HG03378 (cell line): ENCODE results near the gene WIPI1.
"Not testable (repeated sequence)": the region's sequence is repeated elsewhere in the genome, so short reads cannot be mapped to it uniquely, and the experiment has no call there.

ENCODE experiments used
- ATAC-seq: cut with Tn5 transposase; IDR thresholded peaks from one replicate; pipeline ENCODE4 v1.9.1; 2021; ENCODE audit warnings: mild to moderate bottlenecking, moderate library complexity; ENCODE audit not compliant: unreplicated experiment

WIPI1 gene

GRCh38 chr17:68387435-68388218 lies 69.7 kb downstream of the WIPI1 start:
- ATAC-seq = no peak

DNA sequence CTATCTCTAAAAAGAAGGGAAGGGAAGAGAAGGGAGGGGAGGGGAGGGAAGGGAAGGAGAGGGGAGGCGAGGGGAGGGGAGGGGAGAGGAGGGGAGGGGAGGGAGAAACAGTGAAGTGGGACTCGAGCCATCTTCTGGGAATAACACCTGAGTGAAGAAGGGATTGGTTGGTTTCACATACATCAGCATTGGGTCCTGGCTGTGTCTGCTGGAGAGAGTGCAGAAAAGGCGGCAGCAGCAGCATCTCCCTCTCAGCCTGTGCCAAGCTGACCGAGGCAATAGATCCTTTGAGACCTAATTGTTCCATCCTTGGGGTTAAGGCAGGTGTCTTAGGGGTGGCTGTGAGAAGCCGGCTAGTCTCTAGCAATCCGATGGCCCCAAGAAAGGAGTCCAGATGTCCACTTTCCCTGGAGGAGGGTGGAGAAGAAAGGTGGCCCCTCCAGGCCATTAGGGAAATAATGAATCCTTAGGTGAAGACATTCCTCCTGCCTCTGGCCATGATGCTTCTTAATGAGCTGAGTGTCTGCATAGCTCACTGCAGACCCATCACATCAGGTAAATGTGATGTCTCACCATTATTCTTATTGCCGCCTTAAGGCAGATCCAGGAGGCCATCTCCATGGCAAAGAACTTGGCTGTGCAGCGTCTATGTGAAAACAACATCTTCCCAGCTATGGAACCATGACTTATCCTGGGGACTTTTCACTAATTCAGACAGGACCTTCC lies 71.6 kb downstream of the WIPI1 start:
- ATAC-seq = no peak

GRCh38 chr17:68384941-68385340 lies 72.4 kb downstream of the WIPI1 start:
- no peak for ATAC-seq

DNA sequence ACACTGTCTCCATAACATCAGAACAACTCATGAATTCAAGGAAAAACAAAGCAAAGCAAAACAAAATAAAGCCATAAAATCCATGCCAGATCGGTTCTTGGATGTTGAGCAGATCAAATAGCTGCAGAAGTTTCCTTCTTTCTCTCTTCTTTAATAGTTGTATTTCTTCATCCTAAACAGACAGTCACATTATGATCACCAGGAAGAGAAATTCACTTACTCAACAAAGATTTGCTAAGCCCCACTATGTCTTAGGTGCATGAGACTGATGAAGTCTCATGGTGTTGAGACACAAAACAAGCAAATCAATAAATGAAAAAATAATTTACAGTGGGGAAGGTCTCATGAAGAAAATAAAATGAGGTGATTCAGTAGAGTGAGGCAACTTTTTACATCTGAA lies 72.8 kb downstream of the WIPI1 start:
- no peak for ATAC-seq

DNA sequence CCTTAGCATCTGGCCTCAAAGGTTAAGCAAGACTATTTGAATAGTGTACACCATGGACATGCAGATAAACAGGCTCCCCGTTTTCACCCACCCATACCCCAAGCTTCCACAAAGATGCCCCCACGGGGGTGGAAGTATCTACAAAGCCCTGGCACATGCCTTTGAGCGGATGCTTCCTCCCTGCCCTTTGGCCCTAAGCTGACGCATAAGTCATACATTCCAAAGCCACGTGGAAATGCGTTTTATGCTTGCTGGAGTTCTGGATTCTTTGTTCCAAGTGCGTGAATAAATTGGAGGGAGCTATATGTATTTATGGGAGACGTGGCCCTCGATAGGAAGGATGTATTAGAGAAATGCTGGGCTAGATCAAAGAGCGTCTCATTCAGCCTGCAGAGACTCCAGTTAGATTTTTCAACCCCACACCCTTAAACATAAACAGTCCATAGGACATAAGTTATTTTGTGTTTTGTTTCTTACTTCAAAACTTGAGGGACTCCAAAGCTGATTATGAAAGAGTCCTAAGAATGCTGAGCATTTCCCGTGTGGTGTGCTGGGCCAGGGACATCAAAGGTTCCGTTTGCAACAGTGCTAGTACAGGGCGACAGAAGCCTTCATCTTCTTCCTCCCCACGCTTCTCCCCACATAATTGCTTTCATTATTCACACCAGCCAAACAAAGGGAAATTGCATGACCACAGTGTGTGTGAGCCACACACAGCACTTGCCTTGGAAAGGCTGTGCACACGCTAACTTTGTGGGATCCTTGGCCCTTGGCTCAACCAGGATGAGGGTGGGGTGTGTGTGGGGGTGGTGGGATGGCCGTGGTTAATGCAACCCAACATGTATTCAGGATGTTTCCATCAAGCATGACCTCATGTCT lies 73.6 kb downstream of the WIPI1 start:
- no peak for ATAC-seq

DNA sequence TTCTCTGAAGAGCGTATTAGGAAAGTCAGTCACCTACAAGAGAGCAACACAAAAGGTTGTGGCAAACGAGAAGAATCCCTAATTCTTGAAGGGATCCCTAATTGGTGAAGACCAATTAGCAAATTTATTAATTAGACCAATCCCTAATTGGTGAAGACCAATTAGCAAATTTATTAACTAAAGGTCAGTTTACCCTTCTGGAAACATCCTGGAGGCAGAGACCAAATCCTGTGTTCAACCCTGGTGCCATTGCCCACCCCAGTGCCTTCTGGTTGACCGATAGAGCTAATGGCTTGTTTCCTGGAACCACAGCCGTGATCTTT lies 74.2 kb downstream of the WIPI1 start:
- ATAC-seq = no peak

DNA sequence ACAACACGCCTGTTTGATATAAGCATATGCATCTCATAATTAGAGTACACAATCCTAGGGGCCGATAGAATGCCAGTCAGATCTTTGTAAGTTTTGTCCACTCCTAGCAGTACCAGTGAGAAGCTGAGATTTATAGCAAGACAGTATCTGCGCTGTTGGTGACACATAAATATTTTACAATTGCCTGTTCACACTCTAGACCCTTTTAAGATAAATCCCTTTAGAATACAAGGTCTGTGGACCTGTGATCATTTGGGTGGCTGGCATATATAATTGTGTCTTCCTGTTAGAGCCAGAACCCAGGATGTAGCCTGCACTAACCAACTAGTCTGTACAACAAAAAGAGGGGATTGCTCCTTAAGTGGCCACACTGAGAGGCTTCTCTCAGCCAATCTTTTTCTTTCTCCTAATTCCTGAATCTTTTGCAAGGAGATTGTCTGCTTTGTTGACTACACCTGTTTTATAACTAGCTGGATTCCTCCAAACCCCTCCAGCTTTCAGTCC lies 74.7 kb downstream of the WIPI1 start:
- ATAC-seq = no peak

- ATAC-seq = no peak
These were observed 76.0 kb downstream of the WIPI1 start for GRCh38 chr17:68381076-68381900.

DNA sequence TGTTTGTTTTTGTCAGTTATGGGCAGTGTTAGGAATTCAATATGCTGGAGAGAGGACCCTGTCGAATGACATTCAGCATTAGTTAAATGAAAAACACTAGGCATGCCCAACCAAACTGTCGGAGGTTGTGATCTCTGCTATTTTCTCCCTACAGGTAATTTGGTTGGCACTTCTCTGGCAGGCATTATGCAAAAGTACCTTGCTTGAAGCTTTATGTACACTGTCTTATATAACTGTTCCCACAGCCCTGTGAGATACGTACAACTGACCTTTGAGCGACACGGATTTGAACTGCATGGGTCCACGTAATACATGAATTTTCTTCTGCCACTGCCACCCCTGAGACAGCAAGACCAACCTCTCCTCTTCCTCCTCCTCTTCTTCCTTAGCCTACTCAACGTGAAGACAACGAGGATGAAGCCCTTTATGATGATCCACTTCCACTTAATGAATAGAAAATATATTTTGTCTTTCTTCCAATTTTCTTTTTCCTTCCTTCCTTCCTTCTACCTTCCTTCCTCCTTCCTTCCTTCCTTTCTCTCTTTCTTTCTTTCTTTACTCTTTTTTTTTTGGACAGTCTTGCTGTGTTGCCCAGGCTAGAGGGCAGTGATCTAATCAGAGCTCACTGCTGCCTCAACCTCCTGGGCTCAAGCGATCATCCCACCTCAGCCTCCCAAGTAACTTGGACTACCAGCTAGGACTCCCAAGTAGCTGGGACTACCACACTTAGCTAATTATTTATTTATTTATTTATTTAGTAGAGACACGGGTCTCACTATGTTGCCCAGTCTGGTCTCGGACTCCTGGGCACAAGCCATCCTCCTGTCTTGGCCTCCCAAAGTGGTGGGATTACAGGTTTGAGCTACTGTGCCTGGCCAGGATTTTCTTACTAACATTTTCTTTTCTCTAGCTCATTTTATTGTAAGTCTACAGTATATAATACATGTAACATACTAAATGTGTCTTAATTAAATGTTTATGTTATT lies 77.3 kb downstream of the WIPI1 start:
- ATAC-seq = no peak

DNA sequence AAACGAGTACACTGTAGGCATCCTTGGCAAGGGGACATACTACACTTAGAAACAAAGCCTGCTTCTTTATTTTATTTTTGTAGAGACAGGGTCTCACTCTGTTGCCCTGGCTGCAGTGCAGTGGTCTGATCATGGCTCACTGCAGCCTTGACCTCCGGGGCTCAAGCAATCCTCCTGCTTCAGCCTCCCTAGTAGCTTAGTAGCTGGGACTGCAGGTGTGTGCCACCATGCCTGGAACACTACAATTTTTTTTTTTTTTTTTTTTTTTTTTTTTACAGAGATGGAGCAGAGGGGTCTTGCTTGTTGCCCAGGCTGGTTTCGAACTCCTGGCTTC lies 78.2 kb downstream of the WIPI1 start:
- ATAC-seq = no peak

GRCh38 chr17:68378268-68379176 lies 78.8 kb downstream of the WIPI1 start:
- ATAC-seq = no peak

DNA sequence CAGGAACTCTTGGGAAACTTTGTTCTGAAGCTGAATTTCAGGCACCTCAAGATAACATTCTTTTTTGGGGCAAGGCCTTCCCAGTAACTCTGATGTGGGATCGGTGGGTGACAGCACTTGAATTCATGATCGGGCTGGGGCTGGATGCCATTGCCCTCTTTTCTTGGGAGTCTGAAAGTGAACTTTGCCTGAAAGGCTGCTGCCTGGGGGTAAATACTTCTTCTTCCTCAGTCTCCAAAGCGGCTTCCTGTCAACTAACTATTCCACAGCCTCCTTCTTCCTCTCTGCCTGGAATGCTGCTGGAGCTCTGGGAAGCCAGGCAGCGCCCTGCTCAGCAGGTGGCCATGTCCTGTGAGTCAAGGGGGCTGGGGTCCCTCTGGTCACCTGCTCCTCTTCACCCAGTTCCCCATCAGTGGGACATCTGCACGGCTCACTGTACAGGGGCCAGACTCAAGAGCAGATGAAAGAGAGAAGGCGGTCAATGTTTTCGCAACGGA lies 79.5 kb downstream of the WIPI1 start:
- no peak for ATAC-seq

DNA sequence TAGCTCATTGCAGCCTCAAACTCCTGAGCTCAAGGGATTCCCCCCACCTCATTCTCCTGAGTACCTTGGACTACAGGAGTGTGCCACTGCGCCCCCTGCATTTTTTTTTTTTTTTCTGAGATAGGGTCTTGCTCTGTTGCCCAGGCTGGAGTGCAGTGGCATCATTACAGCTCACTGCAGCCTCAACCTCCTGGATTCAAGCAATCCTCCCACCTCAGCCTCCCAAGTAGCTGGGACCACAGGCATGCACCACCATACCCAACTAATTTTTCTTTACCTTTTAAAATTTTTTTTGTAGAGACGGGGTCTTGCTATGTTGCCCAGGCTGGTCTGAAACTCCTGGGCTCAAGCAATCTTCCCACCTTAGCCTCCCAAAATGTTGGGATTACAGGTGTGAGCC lies 81.1 kb downstream of the WIPI1 start:
- not testable (repeated sequence) for ATAC-seq

DNA sequence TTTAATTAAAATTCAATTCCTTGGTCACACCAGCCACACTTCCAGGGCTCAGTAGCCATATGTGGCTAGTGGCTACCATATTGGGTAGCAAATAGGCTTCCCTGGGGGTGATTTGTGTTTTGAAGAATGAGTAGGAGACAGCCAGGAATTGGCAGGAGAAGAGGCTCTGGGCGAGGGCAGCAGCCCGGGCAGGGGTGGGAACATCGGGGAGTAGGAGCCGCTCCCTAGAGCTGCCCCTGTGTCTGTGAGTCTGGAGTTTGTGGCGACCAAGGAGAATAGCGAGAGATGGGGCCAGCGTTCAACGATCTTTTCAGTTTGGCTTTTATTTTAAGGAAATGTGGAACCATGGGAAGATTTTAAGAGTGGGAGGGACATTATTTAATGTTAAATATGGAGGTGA lies 81.7 kb downstream of the WIPI1 start:
- ATAC-seq = no peak
